Measurements from ENCODE around the gene FGGY. TPM values are rescaled to one million over a fixed set of nuclear protein-coding genes. Genes with fewer than 3 reads are reported as not detected.

The FGGY gene
- total RNA-seq, 1 donor from 2014 or later = 16.4 TPM

- DNase-seq (ENCODE audit: low read depth, low spot score) = no peak
- H3K4me1 Mint-ChIP-seq = peaks cover 3% of the 10 kb centered on the region
- no peak overlapping the region for H3K27ac Mint-ChIP-seq (ENCODE audit: unreplicated experiment)
- H3K27me3 Mint-ChIP-seq (ENCODE audit: low read depth) = no peaks in the 10 kb centered on the region
- H3K4me3 Mint-ChIP-seq = no peak overlapping the region
- no peaks in the 10 kb centered on the region for H3K9me3 Mint-ChIP-seq
- H3K36me3 Mint-ChIP-seq (ENCODE audit: low read depth) = no peaks in the 10 kb centered on the region
- no peak for TF ChIP-seq CTCF (conservative IDR thresholded peaks at IDR 0.05)
Measured at GRCh38 chr1:59480188-59480888, 183.4 kb downstream of the FGGY start.

- Mint-ChIP-seq H3K27ac (ENCODE audit: unreplicated experiment) (no peak overlapping the region), H3K27me3 (ENCODE audit: low read depth) (no peaks in the 10 kb centered on the region), H3K4me3 (no peak overlapping the region), H3K9me3 (no peaks in the 10 kb centered on the region), H3K36me3 (ENCODE audit: low read depth) (no peaks in the 10 kb centered on the region), H3K4me1 (no peaks in the 10 kb centered on the region)
- TF ChIP-seq CTCF (conservative IDR thresholded peaks at IDR 0.05) = no peak
- DNase-seq (ENCODE audit: low read depth, low spot score) = no peak
Measured at GRCh38 chr1:59481881-59482505, 185.1 kb downstream of the FGGY start.

GRCh38 chr1:59482986-59483385 is 186.1 kb downstream of the FGGY start:
- Mint-ChIP-seq H3K4me3 (no peak overlapping the region), H3K4me1 (no peaks in the 10 kb centered on the region), H3K27ac (ENCODE audit: unreplicated experiment) (no peak overlapping the region), H3K9me3 (no peaks in the 10 kb centered on the region), H3K27me3 (ENCODE audit: low read depth) (no peaks in the 10 kb centered on the region), H3K36me3 (ENCODE audit: low read depth) (no peaks in the 10 kb centered on the region)
- no peak for TF ChIP-seq CTCF (conservative IDR thresholded peaks at IDR 0.05)
- no peak for DNase-seq (ENCODE audit: low read depth, low spot score)

GRCh38 chr1:59484096-59484495 is 187.2 kb downstream of the FGGY start:
- H3K4me1 Mint-ChIP-seq = no peaks in the 10 kb centered on the region

GRCh38 chr1:59485171-59485570 is 188.3 kb downstream of the FGGY start:
- Mint-ChIP-seq H3K27me3 (ENCODE audit: low read depth) (no peaks in the 10 kb centered on the region), H3K9me3 (no peaks in the 10 kb centered on the region), H3K4me3 (no peak overlapping the region), H3K36me3 (ENCODE audit: low read depth) (no peaks in the 10 kb centered on the region), H3K4me1 (no peaks in the 10 kb centered on the region), H3K27ac (ENCODE audit: unreplicated experiment) (no peak overlapping the region)
- no peak for TF ChIP-seq CTCF (conservative IDR thresholded peaks at IDR 0.05)
- DNase-seq (ENCODE audit: low read depth, low spot score) = no peak

More at GRCh38 chr1:59484096-59484495, 187.2 kb downstream of the FGGY start:
- Mint-ChIP-seq H3K36me3 (ENCODE audit: low read depth) (no peaks in the 10 kb centered on the region), H3K27ac (ENCODE audit: unreplicated experiment) (no peak overlapping the region), H3K4me3 (no peak overlapping the region), H3K9me3 (no peaks in the 10 kb centered on the region), H3K27me3 (ENCODE audit: low read depth) (no peaks in the 10 kb centered on the region)
- no peak for TF ChIP-seq CTCF (conservative IDR thresholded peaks at IDR 0.05)
- DNase-seq (ENCODE audit: low read depth, low spot score) = no peak

Measured in neural crest cell (in vitro differentiated cells).